PC-3 (cell line): Measurements from ENCODE around the gene NIM1K. TPM values are rescaled to one million over a fixed set of nuclear protein-coding genes. Genes with fewer than 3 reads are reported as not detected.

Source experiments
- ATAC-seq: fragments of 200-7000 bp; cut with Tn5 transposase; 2 replicates; pipeline ENCODE4 v1.9.1; 2020; ENCODE audit warnings: mild to moderate bottlenecking, moderate library complexity
- BruUV-seq: library from RNA; stranded (reverse); fragments of 400-500 nt; replicated peaks from 2 replicates; lab custom pipeline; 2021; lab: Mats Ljungman, UMichigan
- CTCF ChIA-PET: fragments of 300-600 bp; sonication (Branson Sonifier 250); formaldehyde crosslinking; loops from one replicate; lab custom pipeline; 2022; ENCODE audit warnings: antibody characterized with exemption; lab: Charles Lee
- POLR2A ChIA-PET: fragments of 300-600 bp; sonication (Branson Sonifier 250); formaldehyde crosslinking; loops from one replicate; lab custom pipeline; 2022; ENCODE audit warnings: antibody characterized with exemption; ENCODE audit not compliant: unreplicated experiment; lab: Charles Lee
- DNase-seq: peaks from one replicate; pipeline ENCODE4 v3.0.0-alpha.2; 2015
- H2AFZ ChIP-seq: fragments of 300-600 bp; sonication (generic); 2 replicates; pipeline ENCODE4 v1.6.0; 2016; ENCODE audit warnings: antibody characterized with exemption, low read length
- H3F3A ChIP-seq: fragments of 300-600 bp; sonication (generic); one replicate; pipeline ENCODE4 v1.6.0; 2017; ENCODE audit warnings: antibody characterized with exemption, low read length, control low read depth, mild to moderate bottlenecking; ENCODE audit not compliant: unreplicated experiment
- H3K27ac ChIP-seq: fragments of 300-600 bp; sonication (generic); 2 replicates; pipeline ENCODE4 v1.5.1; 2016; ENCODE audit warnings: mild to moderate bottlenecking, low read length
- H3K27me3 ChIP-seq: fragments of 300-600 bp; sonication (generic); 2 replicates; pipeline ENCODE4 v1.6.1; 2016; ENCODE audit warnings: low read length, mixed read lengths
- H3K36me3 ChIP-seq: fragments of 300-600 bp; sonication (generic); 2 replicates; pipeline ENCODE4 v1.6.1; 2016; ENCODE audit warnings: low read depth, mixed run types, low read length, mixed read lengths
- H3K4me1 ChIP-seq: fragments of 300-600 bp; sonication (generic); 2 replicates; pipeline ENCODE4 v1.5.1; 2016; ENCODE audit warnings: low read length; ENCODE audit not compliant: insufficient read depth
- H3K4me2 ChIP-seq: fragments of 300-600 bp; sonication (generic); 2 replicates; pipeline ENCODE4 v1.6.0; 2016; ENCODE audit warnings: low read length
- H3K4me3 ChIP-seq: fragments of 300-600 bp; sonication (generic); 2 replicates; pipeline ENCODE4 v1.5.1; 2016; ENCODE audit warnings: mild to moderate bottlenecking, low read length, mixed read lengths
- H3K79me2 ChIP-seq: fragments of 300-600 bp; sonication (generic); 2 replicates; pipeline ENCODE4 v1.6.1; 2017; ENCODE audit warnings: low read length, mixed read lengths
- H3K9ac ChIP-seq: fragments of 300-600 bp; sonication (generic); 2 replicates; pipeline ENCODE4 v1.6.0; 2016; ENCODE audit warnings: mild to moderate bottlenecking, low read length
- H3K9me2 ChIP-seq: fragments of 300-600 bp; sonication (generic); replicated peaks from 2 replicates; pipeline ENCODE4 v1.6.1; 2016; ENCODE audit warnings: mixed run types, low read length, mixed read lengths
- H3K9me3 ChIP-seq: fragments of 300-600 bp; sonication (generic); 2 replicates; pipeline ENCODE4 v1.6.1; 2016; ENCODE audit warnings: low read length, mixed read lengths
- H4K20me1 ChIP-seq: fragments of 300-600 bp; sonication (generic); 2 replicates; pipeline ENCODE4 v1.6.1; 2016; ENCODE audit warnings: low read length, mixed read lengths
- CTCF ChIP-seq: fragments of 300-600 bp; sonication (generic); conservative IDR thresholded peaks from 2 replicates; pipeline ENCODE4 v1.5.1; 2017; ENCODE audit warnings: antibody characterized with exemption, low read depth, mild to moderate bottlenecking, low read length
- EZH2 ChIP-seq: fragments of 300-600 bp; sonication (generic); IDR thresholded peaks from one replicate; pipeline ENCODE4 v1.6.1; 2017; ENCODE audit warnings: antibody characterized with exemption, mild to moderate bottlenecking, low read length; ENCODE audit not compliant: unreplicated experiment
- EZH2phosphoT487 ChIP-seq: fragments of 300-600 bp; sonication (generic); IDR thresholded peaks from 2 replicates; pipeline ENCODE4 v1.6.1; 2018; ENCODE audit warnings: mild to moderate bottlenecking, antibody characterized with exemption, low read length, borderline replicate concordance
- intact Hi-C: fragments of 100-400 bp; cut with micrococcal nuclease; formaldehyde crosslinking; loops from 2 replicates; pipeline ENCODE4 v1.9.0; 2023
- total RNA-seq: library from RNA; depleted of rRNA; stranded (reverse); fragments of >200 nt; gene quantifications from 2 replicates; pipeline ENCODE4 v1.2.3, GENCODE V29; 2014

The NIM1K gene
- total RNA-seq, 1 experiment from 2014 or later = 0.26 TPM

GRCh38 chr5:43314724-43315123 lies 122.7 kb downstream of the NIM1K start:
- peak overlapping the region; percentile 54 for H3K4me2 ChIP-seq
- no peaks in the 10 kb centered on the region for H3K27me3 ChIP-seq
- peak overlapping the region; percentile 89 for H3K27ac ChIP-seq
- peak overlapping the region; percentile 38 for H2AFZ ChIP-seq
- H3K9me2 ChIP-seq = no peaks in the 10 kb centered on the region
- H3K4me1 ChIP-seq = peaks cover 58% of the 10 kb centered on the region
- BruUV-seq = no TSS peak
- H3F3A ChIP-seq = peaks cover 17% of the 10 kb centered on the region
- peak overlapping the region; percentile 62 for H3K9ac ChIP-seq
- intact Hi-C loops = loop anchor here (5.0 kb wide), 1 partner anchor 122 kb away; the partner anchor contains the start of gene NIM1K
- no peak for TF ChIP-seq CTCF
- no peak for TF ChIP-seq EZH2phosphoT487
- TF ChIP-seq EZH2 = no peak
- ATAC-seq (no peak), DNase-seq (peak; percentile 91)
- H3K4me3 ChIP-seq = peak overlapping the region; percentile 31
- H3K36me3 ChIP-seq = no peaks in the 10 kb centered on the region
- H3K79me2 ChIP-seq = peaks cover 35% of the 10 kb centered on the region
- no peaks in the 10 kb centered on the region for H3K9me3 ChIP-seq
- POLR2A ChIA-PET = no interaction called here
- CTCF ChIA-PET = interaction anchor here (1.0 kb wide), 1 partner anchor 76 kb away, joined by 4 read pairs; no protein-coding TSS in a partner anchor
- H4K20me1 ChIP-seq = peaks cover 24% of the 10 kb centered on the region

GRCh38 chr5:43315263-43315662 lies 123.2 kb downstream of the NIM1K start:
- CTCF ChIA-PET = interaction anchor here (1.0 kb wide), 1 partner anchor 75 kb away, joined by 4 read pairs; no protein-coding TSS in a partner anchor
- no peaks in the 10 kb centered on the region for H3K9me2 ChIP-seq
- no peaks in the 10 kb centered on the region for H3K9me3 ChIP-seq
- H3K4me1 ChIP-seq = peaks cover 52% of the 10 kb centered on the region
- no peaks in the 10 kb centered on the region for H3K27me3 ChIP-seq
- no TSS peak for BruUV-seq
- intact Hi-C loops = no loop called here
- DNase-seq (peak; percentile 98), ATAC-seq (peak; percentile 7)
- H3K79me2 ChIP-seq = peaks cover 30% of the 10 kb centered on the region
- H3K9ac ChIP-seq = peak overlapping the region; percentile 62
- TF ChIP-seq EZH2phosphoT487 (no peak), CTCF (no peak), EZH2 (no peak)
- POLR2A ChIA-PET = no interaction called here
- H3K4me2 ChIP-seq = peak overlapping the region; percentile 54
- peak overlapping the region; percentile 38 for H2AFZ ChIP-seq
- H4K20me1 ChIP-seq = peaks cover 19% of the 10 kb centered on the region
- no peaks in the 10 kb centered on the region for H3K36me3 ChIP-seq
- H3K27ac ChIP-seq = peak overlapping the region; percentile 89
- H3K4me3 ChIP-seq = peak overlapping the region; percentile 31
- H3F3A ChIP-seq = peaks cover 17% of the 10 kb centered on the region

- H2AFZ ChIP-seq = no peak overlapping the region
- H3K9me3 ChIP-seq = no peaks in the 10 kb centered on the region
- H3K79me2 ChIP-seq = peaks cover 26% of the 10 kb centered on the region
- H3K27me3 ChIP-seq = no peaks in the 10 kb centered on the region
- no TSS peak for BruUV-seq
- peak overlapping the region; percentile 35 for H3K4me2 ChIP-seq
- peak overlapping the region; percentile 89 for H3K27ac ChIP-seq
- H3K36me3 ChIP-seq = no peaks in the 10 kb centered on the region
- H3K4me1 ChIP-seq = peaks cover 49% of the 10 kb centered on the region
- DNase-seq = no peak
- peaks cover 17% of the 10 kb centered on the region for H3F3A ChIP-seq
- no peak for ATAC-seq
- H3K9ac ChIP-seq = no peak overlapping the region
- H3K9me2 ChIP-seq = no peaks in the 10 kb centered on the region
- ChIA-PET CTCF (interaction anchor here (1.0 kb wide), 1 partner anchor 75 kb away, joined by 4 read pairs; no protein-coding TSS in a partner anchor), POLR2A (no interaction called here)
- H4K20me1 ChIP-seq = peaks cover 17% of the 10 kb centered on the region
- peak overlapping the region; percentile 11 for H3K4me3 ChIP-seq
- intact Hi-C loops = no loop called here
- no peak for TF ChIP-seq CTCF
- TF ChIP-seq EZH2 = no peak
- no peak for TF ChIP-seq EZH2phosphoT487
Observed at GRCh38 chr5:43315682-43316081, 123.7 kb downstream of the NIM1K start.
